GM10248 (cell line): Measurements from ENCODE around the gene RAG1.

ENCODE experiments used
- CTCF ChIA-PET: fragments of 300-600 bp; sonication (Branson Sonifier 250); formaldehyde crosslinking; extraction: SDS; loops from one replicate; lab custom pipeline; 2021; ENCODE audit warnings: antibody characterized with exemption; lab: Yijun Ruan, JAX
- POLR2A ChIA-PET: fragments of 350-650 bp; sonication (Branson Sonifier 250); formaldehyde crosslinking; extraction: SDS; loops from one replicate; lab custom pipeline; 2020; ENCODE audit warnings: antibody characterized with exemption; lab: Yijun Ruan, JAX
- DNase-seq: peaks from one replicate; pipeline ENCODE4 v3.0.0; 2012; ENCODE audit errors: extremely low spot score
- TF ChIP-seq, protein P1 (sequence below): IDR thresholded peaks from 2 replicates; pipeline ENCODE4 v1.5.1; 2012; ENCODE audit warnings: mild to moderate bottlenecking, low read depth; ENCODE audit errors: extremely low read depth, missing control alignments, control extremely low read depth

Gene RAG1

DNA sequence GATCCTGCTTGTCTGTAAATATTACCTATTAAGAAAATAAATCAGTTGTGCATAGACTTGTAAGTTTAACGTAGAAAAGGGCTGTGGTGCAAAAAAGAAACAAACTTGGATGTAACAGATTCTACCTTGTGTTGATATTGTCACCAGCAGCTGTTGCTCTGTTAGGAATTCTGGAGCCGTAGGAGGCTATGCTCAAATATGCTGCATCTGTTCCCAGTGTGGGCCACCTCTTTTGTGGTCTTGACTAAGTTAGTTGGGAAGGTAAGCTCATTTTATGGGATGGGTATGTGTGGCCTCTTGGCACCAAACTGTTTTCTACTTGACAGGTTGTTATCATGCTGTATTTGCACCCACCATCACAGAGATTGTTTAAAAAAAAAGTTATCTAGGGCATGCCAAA lies 59.7 kb downstream of the RAG1 start:
- ChIA-PET CTCF (interaction anchor here (1.1 to 1.7 kb wide), 5 partner anchors 9 to 120 kb away, joined by 3 to 8 read pairs (median 7); no protein-coding TSS in a partner anchor), POLR2A (no interaction called here)
- no peak for DNase-seq
- TF ChIP-seq, protein P1, sequence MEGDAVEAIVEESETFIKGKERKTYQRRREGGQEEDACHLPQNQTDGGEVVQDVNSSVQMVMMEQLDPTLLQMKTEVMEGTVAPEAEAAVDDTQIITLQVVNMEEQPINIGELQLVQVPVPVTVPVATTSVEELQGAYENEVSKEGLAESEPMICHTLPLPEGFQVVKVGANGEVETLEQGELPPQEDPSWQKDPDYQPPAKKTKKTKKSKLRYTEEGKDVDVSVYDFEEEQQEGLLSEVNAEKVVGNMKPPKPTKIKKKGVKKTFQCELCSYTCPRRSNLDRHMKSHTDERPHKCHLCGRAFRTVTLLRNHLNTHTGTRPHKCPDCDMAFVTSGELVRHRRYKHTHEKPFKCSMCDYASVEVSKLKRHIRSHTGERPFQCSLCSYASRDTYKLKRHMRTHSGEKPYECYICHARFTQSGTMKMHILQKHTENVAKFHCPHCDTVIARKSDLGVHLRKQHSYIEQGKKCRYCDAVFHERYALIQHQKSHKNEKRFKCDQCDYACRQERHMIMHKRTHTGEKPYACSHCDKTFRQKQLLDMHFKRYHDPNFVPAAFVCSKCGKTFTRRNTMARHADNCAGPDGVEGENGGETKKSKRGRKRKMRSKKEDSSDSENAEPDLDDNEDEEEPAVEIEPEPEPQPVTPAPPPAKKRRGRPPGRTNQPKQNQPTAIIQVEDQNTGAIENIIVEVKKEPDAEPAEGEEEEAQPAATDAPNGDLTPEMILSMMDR, result no peak

DNA sequence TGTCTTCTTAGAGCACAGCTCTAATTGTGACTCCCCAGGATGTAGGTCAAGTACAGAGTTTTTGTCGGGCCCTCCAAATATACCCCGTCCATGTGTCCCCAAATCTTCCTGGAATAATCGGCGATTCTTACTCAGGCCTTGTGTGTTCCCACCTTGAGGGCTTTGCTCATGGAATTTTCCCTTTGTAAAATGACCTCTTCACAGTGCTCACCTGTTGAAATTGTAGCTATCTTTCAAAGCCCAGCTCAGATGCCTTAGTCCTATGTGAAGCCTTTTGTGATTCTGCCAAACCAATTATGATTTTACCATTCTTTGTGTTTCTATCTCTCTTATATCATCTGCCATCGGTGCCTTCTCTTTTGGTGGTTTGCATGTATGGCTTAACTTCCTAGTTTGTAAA lies 60.3 kb downstream of the RAG1 start:
- no peak for DNase-seq
- ChIA-PET POLR2A (no interaction called here), CTCF (interaction anchor here (1.1 to 1.7 kb wide), 5 partner anchors 9 to 119 kb away, joined by 3 to 8 read pairs (median 7); no protein-coding TSS in a partner anchor)
- TF ChIP-seq, protein P1, result no peak

GRCh38 chr11:36628765-36629244 lies 61.0 kb downstream of the RAG1 start:
- no peak for DNase-seq
- TF ChIP-seq, protein P1, result no peak
- POLR2A ChIA-PET, result no interaction called here
- CTCF ChIA-PET, result interaction anchor here (1.6 to 1.7 kb wide), 3 partner anchors 10 to 118 kb away, joined by 7 to 8 read pairs (median 8); no protein-coding TSS in a partner anchor
